Rectal smooth muscle tissue (tissue), 1 donor: ENCODE results near the gene P3H1.
A peak's percentile ranks its signal among the peaks of the same experiment; 100 is the strongest.
"Not testable (repeated sequence)": the region's sequence is repeated elsewhere in the genome, so short reads cannot be mapped to it uniquely, and the experiment has no call there.

Experiments used
- H3K27ac ChIP-seq: one replicate; pipeline ENCODE4 v1.7.0; 2013; ENCODE audit warnings: low read depth, low read length, inconsistent platforms
- H3K27me3 ChIP-seq: one replicate; pipeline ENCODE4 v1.7.0; 2013; ENCODE audit warnings: low read length; ENCODE audit not compliant: control insufficient read depth, insufficient read depth
- H3K36me3 ChIP-seq: one replicate; pipeline ENCODE4 v1.7.0; 2013; ENCODE audit warnings: low read length; ENCODE audit not compliant: control insufficient read depth, insufficient read depth
- H3K4me1 ChIP-seq: one replicate; pipeline ENCODE4 v1.7.0; 2013; ENCODE audit warnings: low read length; ENCODE audit not compliant: control insufficient read depth, insufficient read depth
- H3K4me3 ChIP-seq: one replicate; pipeline ENCODE4 v1.7.0; 2013; ENCODE audit warnings: low read length
- H3K9ac ChIP-seq: one replicate; pipeline ENCODE4 v1.7.0; 2013; ENCODE audit warnings: low read length

Gene P3H1

DNA sequence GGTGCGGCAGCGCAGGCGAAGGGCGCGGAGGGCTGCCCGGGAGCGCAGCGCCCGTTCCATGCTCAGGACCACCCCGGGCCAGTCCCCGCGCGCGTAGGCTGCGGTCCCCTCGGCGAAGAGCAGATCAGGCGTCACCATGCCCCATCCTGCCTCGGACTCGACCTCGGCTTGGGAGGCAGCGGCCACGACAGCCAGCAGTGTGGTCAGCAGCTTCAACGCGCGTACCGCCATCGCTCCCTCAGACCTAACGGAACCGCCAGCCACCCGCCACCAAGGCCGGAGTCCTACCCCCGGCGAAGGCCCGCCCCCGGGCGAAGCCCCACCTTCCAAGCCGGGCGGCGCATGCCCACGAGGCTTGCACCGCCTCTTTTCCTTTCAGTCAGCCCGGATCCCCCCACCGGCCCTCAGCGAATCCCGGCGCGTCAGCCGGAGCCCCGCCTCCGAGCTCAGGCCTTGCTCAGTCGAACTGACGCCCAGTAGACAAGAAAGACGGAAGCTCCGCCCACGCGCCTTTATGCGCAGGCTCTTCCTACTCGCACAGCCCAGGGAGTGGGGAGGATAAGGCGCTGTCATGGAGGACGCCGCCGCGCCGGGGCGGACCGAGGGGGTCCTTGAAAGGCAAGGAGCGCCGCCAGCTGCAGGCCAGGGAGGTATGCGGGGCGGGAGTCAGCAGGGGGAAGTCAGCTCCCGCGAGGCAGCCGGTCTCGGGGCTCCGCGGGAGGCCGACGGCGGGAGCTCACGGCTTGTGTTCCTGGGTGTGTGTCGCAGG lies at the start of gene P3H1, which contains the start of gene C1orf50:
TSS of gene P3H1 (minus strand) at position 288 of the 769 bp plus-strand sequence. CDS start at position 231, 57 bp downstream.
TSS of gene C1orf50 (plus strand) at position 509 of the 769 bp plus-strand sequence. CDS start at position 572, 63 bp downstream.
- Histone ChIP-seq H3K27me3 (no peaks in the 10 kb centered on the region), H3K4me1 (peaks cover 12% of the 10 kb centered on the region)

DNA sequence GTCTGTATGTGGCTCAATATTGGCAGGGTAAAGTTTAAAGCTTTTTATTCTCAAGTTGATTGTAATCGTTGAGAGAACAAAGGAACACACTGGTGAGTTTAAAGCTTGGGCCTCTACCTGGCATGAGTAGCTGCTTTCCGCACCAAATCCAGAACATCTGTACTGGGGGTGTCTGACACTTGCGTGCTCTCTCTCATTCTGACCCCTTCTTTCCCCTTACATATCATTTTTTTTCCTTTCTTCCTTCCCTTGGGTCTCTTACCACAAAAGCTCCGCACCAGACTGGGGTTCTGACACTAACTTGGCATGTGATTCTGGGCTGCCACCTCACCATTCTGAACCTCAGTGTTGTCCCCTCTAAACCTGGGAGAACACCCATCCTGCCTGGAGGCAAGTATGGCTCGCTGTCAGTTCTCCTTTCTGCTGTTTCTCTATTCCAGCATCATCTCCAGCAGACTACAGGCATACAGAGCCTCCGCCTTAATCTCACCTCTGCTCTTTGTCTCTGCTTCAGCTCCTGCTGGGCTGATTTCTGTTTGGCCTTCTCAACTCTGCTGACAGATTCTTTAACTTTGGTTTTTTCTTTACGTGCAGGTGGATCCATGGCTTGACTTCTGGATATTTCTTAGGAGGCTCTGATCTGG lies 49.2 kb upstream of the P3H1 start:
- Histone ChIP-seq H3K36me3 (peaks cover 2% of the 10 kb centered on the region), H3K27me3 (no peaks in the 10 kb centered on the region), H3K4me1 (peaks cover 5% of the 10 kb centered on the region), H3K27ac (peak overlapping the region; percentile 95), H3K9ac (peak overlapping the region; percentile 52), H3K4me3 (peak overlapping the region; percentile 85)

More for the DNA sequence above, at the start of gene P3H1, which contains the start of gene C1orf50:
- Histone ChIP-seq H3K36me3 (no peaks in the 10 kb centered on the region), H3K9ac (peak within 1 kb of the TSS; percentile 83), H3K4me3 (peak within 1 kb of the TSS; percentile 99), H3K27ac (peak within 1 kb of the TSS; percentile 92)

DNA sequence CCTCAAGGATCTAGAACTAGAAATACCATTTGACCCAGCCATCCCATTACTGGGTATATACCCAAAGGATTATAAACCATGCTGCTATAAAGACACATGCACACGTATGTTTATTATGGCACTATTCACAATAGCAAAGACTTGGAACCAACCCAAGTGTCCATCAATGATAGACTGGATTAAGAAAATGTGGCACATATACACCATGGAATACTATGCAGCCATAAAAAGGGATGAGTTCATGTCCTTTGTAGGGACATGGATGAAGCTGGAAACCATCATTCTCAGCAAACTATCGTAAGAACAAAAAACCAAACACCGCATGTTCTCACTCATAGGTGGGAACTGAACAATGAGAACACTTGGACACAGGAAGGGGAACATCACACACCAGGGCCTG lies 48.0 kb upstream of the P3H1 start:
- not testable (repeated sequence) for H3K27ac ChIP-seq, H3K4me3 ChIP-seq, H3K4me1 ChIP-seq, H3K9ac ChIP-seq, H3K27me3 ChIP-seq, H3K36me3 ChIP-seq

GRCh38 chr1:42807056-42807668 lies 40.3 kb upstream of the P3H1 start:
- H3K36me3 ChIP-seq = no peaks in the 10 kb centered on the region
- H3K4me3 ChIP-seq = no peak overlapping the region
- H3K4me1 ChIP-seq = no peaks in the 10 kb centered on the region
- H3K9ac ChIP-seq = no peak overlapping the region
- H3K27ac ChIP-seq = no peak overlapping the region
- H3K27me3 ChIP-seq = no peaks in the 10 kb centered on the region

DNA sequence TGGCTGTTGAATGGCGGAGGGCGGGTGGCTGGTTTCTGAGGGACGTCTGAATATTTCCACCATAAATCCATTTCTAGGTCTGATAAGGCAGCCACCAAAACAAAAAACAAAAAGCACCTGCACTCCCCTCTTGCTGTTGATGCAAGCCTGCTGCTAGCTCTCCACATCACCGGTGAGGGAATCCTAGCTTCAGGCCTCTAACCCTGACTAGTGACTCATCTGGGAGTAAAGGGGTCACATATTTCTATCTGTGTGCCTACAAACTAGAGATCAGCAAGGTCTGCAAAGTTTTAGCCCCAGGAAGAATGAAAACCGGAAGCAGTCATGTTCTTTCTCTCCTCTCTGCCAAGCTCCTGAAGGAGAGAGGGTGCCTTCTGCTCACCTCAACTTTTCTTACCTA lies 39.8 kb upstream of the P3H1 start:
- Histone ChIP-seq H3K4me1 (no peaks in the 10 kb centered on the region), H3K27ac (no peak overlapping the region)

DNA sequence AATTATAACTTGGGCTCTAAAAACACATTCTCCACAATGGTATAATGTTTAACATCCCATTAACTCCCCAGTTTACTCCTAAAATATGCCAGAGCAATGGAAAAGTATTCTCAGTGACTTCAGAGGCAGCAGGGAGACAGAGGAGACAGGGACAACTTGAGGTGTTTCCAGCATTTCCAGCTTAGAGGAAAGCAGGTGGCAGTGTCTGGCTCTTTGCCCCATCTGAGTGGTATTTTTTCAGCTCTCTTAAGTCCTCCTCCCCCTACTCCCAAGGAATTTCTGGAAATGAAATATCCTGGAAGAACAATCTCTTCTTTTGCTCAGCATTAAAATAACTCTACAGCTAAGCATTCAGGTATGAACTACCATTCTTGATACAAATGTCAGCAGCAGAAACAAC lies 39.3 kb upstream of the P3H1 start:
- Histone ChIP-seq H3K27ac (no peak overlapping the region), H3K27me3 (no peaks in the 10 kb centered on the region), H3K4me1 (no peaks in the 10 kb centered on the region), H3K4me3 (no peak overlapping the region), H3K9ac (no peak overlapping the region), H3K36me3 (no peaks in the 10 kb centered on the region)

More for the DNA sequence above, 39.8 kb upstream of the P3H1 start:
- no peak overlapping the region for H3K4me3 ChIP-seq
- no peak overlapping the region for H3K9ac ChIP-seq
- no peaks in the 10 kb centered on the region for H3K27me3 ChIP-seq
- no peaks in the 10 kb centered on the region for H3K36me3 ChIP-seq

DNA sequence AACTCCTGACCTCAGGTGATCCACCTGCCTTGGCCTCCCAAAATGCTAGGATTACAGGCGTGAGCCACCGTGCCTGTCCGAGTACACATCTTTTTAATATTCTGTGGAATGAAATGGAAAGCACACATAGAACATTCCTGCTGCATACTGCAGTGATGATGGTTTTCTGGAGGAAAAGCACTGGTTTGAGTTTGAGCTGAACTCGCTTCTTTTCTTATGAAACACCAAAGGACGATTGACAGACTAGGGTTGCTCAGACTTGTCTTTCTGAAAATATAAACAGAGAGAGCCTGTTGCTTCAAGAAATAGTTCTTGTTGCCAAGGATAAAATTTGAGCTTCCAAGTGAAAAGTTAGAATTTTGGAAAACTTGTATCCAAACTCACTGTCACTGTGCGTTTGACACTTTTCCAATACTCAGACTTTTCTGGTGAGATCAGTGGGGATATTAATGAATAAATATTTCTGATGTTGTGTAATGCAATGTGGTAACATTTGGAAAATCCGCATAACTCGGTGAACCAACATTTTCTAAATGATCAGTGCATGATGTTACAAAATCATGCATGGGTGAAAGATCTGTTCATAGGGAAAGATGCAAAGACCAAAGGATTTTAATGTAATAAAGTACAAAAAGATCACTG lies 35.1 kb upstream of the P3H1 start:
- Histone ChIP-seq H3K27ac (no peak overlapping the region), H3K4me3 (no peak overlapping the region), H3K36me3 (no peaks in the 10 kb centered on the region), H3K9ac (no peak overlapping the region), H3K27me3 (no peaks in the 10 kb centered on the region), H3K4me1 (no peaks in the 10 kb centered on the region)

DNA sequence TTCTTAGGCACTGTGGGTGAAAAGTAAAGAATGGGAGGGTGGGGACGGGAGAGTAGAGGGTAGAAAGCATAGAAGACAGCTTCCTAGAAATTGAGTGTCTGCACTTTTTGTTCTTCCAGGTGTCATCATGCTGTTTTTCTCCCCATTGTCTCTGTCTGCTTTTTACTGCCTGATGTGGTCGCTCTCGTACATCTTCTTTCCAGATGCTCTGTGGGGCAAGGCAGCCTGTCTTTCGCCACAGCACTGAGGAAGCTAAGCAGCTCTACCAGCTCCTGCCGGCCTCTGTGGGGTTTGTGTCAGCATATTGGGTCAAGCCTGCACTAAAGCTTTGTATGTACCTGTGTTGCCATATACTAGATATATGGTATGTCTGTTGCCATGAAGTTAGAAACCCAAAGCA lies 31.2 kb upstream of the P3H1 start:
- H3K27ac ChIP-seq = no peak overlapping the region
- no peak overlapping the region for H3K9ac ChIP-seq
- no peaks in the 10 kb centered on the region for H3K27me3 ChIP-seq
- H3K4me1 ChIP-seq = no peaks in the 10 kb centered on the region
- no peak overlapping the region for H3K4me3 ChIP-seq
- H3K36me3 ChIP-seq = no peaks in the 10 kb centered on the region

GRCh38 chr1:42797414-42797813 lies 30.6 kb upstream of the P3H1 start:
- H3K9ac ChIP-seq = no peak overlapping the region
- no peaks in the 10 kb centered on the region for H3K4me1 ChIP-seq
- H3K4me3 ChIP-seq = no peak overlapping the region
- no peak overlapping the region for H3K27ac ChIP-seq
- H3K36me3 ChIP-seq = no peaks in the 10 kb centered on the region
- H3K27me3 ChIP-seq = no peaks in the 10 kb centered on the region

- Histone ChIP-seq H3K27ac (no peak overlapping the region), H3K4me1 (no peaks in the 10 kb centered on the region), H3K27me3 (no peaks in the 10 kb centered on the region), H3K4me3 (no peak overlapping the region), H3K36me3 (no peaks in the 10 kb centered on the region), H3K9ac (no peak overlapping the region)
Observed at GRCh38 chr1:42793824-42794223, 27.0 kb upstream of the P3H1 start.

DNA sequence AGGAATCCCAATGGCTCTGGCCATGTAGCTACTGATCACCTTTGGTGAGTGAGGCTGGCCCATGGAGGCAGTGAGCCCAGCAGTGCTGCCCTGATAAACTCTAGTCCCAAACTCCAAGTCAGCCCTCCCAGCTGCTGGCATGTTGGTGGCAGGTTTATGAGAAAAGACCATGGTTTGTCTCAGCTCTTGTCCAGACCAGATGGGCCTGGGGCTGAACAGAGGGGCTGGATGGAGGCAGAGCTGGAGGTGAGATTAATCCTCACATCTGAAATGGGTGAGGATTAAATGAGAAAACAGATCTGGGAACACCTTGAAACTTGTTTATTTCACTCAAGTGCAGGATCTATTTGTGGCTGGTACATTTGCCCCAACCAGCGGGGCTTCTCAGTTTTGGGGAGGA lies 21.2 kb upstream of the P3H1 start:
- no peak overlapping the region for H3K27ac ChIP-seq
- no peak overlapping the region for H3K9ac ChIP-seq
- H3K36me3 ChIP-seq = no peaks in the 10 kb centered on the region
- peaks cover 2% of the 10 kb centered on the region for H3K4me1 ChIP-seq
- H3K27me3 ChIP-seq = no peaks in the 10 kb centered on the region
- H3K4me3 ChIP-seq = no peak overlapping the region

DNA sequence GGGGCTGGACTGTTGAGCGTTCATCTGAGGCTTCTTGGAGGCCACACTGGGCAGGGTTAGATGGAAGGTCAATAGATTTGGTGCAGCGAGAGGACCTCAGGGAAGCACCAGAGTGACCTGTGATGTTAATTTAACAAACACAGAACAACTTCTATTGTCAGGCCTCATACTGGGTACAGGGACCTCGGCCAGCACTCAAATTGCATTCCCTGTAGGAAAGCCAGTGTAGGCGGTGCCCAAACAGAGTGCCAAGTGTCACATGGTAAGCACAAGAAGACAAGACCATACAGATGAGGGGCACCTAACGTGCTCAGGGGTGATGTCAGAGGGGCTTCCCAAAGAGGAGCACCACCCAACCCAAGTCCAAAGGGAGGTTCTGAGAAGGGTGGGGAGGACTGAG lies 19.3 kb upstream of the P3H1 start:
- H3K9ac ChIP-seq = no peak overlapping the region
- H3K27ac ChIP-seq = no peak overlapping the region
- peaks cover 2% of the 10 kb centered on the region for H3K4me1 ChIP-seq
- peaks cover 2% of the 10 kb centered on the region for H3K36me3 ChIP-seq
- H3K4me3 ChIP-seq = no peak overlapping the region
- H3K27me3 ChIP-seq = no peaks in the 10 kb centered on the region
